SK-N-MC (cell line): ENCODE results near the gene ZNF536.

Experiments used
- EZH2 ChIP-seq: fragments of 200-600 bp; sonication (generic); IDR thresholded peaks from one replicate; pipeline ENCODE4 v1.6.1; 2017; ENCODE audit warnings: antibody characterized with exemption
- POLR2AphosphoS5 ChIP-seq: IDR thresholded peaks from 2 replicates; pipeline ENCODE4 v1.6.1; 2012; ENCODE audit warnings: mild to moderate bottlenecking, low read depth, low read length, borderline replicate concordance

DNA sequence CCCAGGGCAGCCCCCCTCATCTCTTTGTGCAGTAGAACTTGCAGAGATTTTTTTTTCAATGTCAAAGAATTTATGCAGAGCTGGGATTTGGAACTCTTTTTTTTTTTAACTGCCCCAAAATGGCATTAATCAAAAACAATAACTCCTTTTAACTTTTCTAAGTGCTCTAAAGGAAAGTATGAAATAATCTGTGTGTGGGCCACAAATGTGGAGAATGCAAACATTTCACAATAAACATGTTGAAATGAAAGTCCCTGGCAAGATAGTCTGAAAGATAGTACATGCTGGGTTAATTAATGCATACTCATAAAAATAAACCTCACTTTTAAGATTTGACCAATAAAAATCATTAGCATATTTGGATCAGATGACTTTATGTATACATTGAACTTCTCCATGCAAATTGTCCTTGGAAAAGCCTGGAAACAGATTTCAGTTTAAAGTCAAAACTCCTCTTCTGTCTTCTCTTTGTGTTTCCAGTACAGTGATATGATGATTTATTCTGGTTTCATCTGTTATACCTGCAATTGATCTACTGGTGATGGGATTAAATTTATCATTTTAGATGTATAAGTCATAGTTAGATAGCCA lies 30.5 kb upstream of the ZNF536 start:
- TF ChIP-seq EZH2 = no peak
- no peak for TF ChIP-seq POLR2AphosphoS5
